Stimulated activated CD4-positive, alpha-beta T cell treated with anti-CD3 and anti-CD28 coated beads, Interleukin-1b, Interleukin-23, amount 100 ng/mL, for 4 hours (primary cell): Measurements from ENCODE around the gene SCD.

ENCODE experiments used
- DNase-seq, 2 donors: peaks; one replicate each; pipeline ENCODE4 v3.0.0-alpha.2; 2020; ENCODE audit warnings: low read depth in 2 of 2

The SCD gene

GRCh38 chr10:100401631-100402328, 54.7 kb downstream of the SCD start:
- no peak for DNase-seq

GRCh38 chr10:100403734-100404133, 56.7 kb downstream of the SCD start:
- no peak for DNase-seq

GRCh38 chr10:100413173-100413572, 66.1 kb downstream of the SCD start:
- DNase-seq = no peak
